Prostate gland (tissue), 2 donors: ENCODE results near the gene ASCC3.

Experiments
- CTCF ChIP-seq, 4 experiments: fragments of 200-600 bp in 2 of 4; fragments of 450-650 bp in 2 of 4; sonication (generic) in 2 of 4; IDR thresholded peaks; 1 replicate in 3 of 4; 2 replicates in 1 of 4; pipeline ENCODE4 v1.5.1; 2016 to 2019; ENCODE audit warnings: antibody characterized with exemption in 4 of 4, mild to moderate bottlenecking in 2 of 4, moderate library complexity in 2 of 4
- POLR2A ChIP-seq: fragments of 450-650 bp; IDR thresholded peaks from one replicate; pipeline ENCODE4 v1.6.1; 2016; ENCODE audit warnings: antibody characterized with exemption, mild to moderate bottlenecking
- POLR2AphosphoS5 ChIP-seq: sonication (generic); formaldehyde crosslinking; IDR thresholded peaks from one replicate; pipeline ENCODE4 v1.6.1; 2017; ENCODE audit warnings: antibody characterized with exemption

GRCh38 chr6:100761841-100762240 lies 119.3 kb downstream of the ASCC3 start:
- no peak for TF ChIP-seq CTCF (IDR thresholded peaks at IDR 0.05)
- no peak for TF ChIP-seq POLR2AphosphoS5
- TF ChIP-seq POLR2A: no peak
